ENCODE results near the gene CHRNA1. TPM values are rescaled to one million over a fixed set of nuclear protein-coding genes. Genes with fewer than 3 reads are reported as not detected.

CHRNA1 gene
- total and polyA plus RNA-seq, 2 of the 13 experiments (the other 11 are each of a cell fraction or from before 2014, with no cell fraction given), result not detected

GRCh38 chr2:174791746-174792280 lies 27.5 kb upstream of the CHRNA1 start:
- no peak overlapping the region for H2AFZ ChIP-seq (ENCODE audit: low read length)
- in situ Hi-C loops (cut with HindIII; ENCODE audit: extremely low pct_ligation_motif_present, low pct_unique_long_range_greater_than_20kb) (no loop called here), intact Hi-C loops (cut with micrococcal nuclease; ENCODE audit: unreplicated experiment) (no loop called here)
- no peaks in the 10 kb centered on the region for H3K79me2 ChIP-seq (ENCODE audit: insufficient read depth, low read length)
- no peaks in the 10 kb centered on the region for H3K36me3 ChIP-seq (replicated peaks in 1 of 2; ENCODE audit: control insufficient read depth in 1 of 2, insufficient read depth in 2 of 2, low read length in 2 of 2)
- H3K27ac ChIP-seq (ENCODE audit: extremely low read length, insufficient read depth, low read length), result no peak overlapping the region
- no peak overlapping the region for H3K4me2 ChIP-seq (ENCODE audit: low read depth, low read length)
- no peak overlapping the region for H3K4me3 ChIP-seq (replicated peaks in 1 of 3; ENCODE audit: insufficient read depth in 1 of 3, low read depth in 2 of 3, low read length in 3 of 3)
- ChIA-PET CTCF (ENCODE audit: low intra/inter-chr PET ratio, low total read pairs) (no interaction called here), POLR2A (no interaction called here)
- DNase-seq (ENCODE audit: low spot score), result no peak
- WGBS (ENCODE audit: low lambda C conversion rate), result 21% methylated on average over 7 of the region's 7 CpGs
- H3K9me3 ChIP-seq (ENCODE audit: low read length), result no peaks in the 10 kb centered on the region
- H3K4me1 ChIP-seq (ENCODE audit: insufficient read depth, low read length), result no peaks in the 10 kb centered on the region
- H3K27me3 ChIP-seq (ENCODE audit: control insufficient read depth in 1 of 2, insufficient read depth in 2 of 2, low read length in 2 of 2), result peaks cover 3 to 37% of the 10 kb centered on the region in 2 experiments; a peak in 3 of 5 replicates
- TF ChIP-seq, protein P1, sequence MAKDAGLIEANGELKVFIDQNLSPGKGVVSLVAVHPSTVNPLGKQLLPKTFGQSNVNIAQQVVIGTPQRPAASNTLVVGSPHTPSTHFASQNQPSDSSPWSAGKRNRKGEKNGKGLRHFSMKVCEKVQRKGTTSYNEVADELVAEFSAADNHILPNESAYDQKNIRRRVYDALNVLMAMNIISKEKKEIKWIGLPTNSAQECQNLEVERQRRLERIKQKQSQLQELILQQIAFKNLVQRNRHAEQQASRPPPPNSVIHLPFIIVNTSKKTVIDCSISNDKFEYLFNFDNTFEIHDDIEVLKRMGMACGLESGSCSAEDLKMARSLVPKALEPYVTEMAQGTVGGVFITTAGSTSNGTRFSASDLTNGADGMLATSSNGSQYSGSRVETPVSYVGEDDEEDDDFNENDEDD (CRISPR knock-in tag; IDR thresholded peaks at IDR 0.05; ENCODE audit: borderline replicate concordance), result no peak
- TF ChIP-seq RFXANK (CRISPR knock-in tag; IDR thresholded peaks at IDR 0.05), result no peak
- no peak for TF ChIP-seq ZNF451 (CRISPR knock-in tag; IDR thresholded peaks at IDR 0.05)
- no peak for TF ChIP-seq TSC22D2 (CRISPR knock-in tag; IDR thresholded peaks at IDR 0.05; ENCODE audit: borderline replicate concordance)
- TF ChIP-seq ZNF556 (CRISPR knock-in tag; IDR thresholded peaks at IDR 0.05; ENCODE audit: borderline replicate concordance), result no peak
- no peak for TF ChIP-seq ZMYM2 (CRISPR knock-in tag; IDR thresholded peaks at IDR 0.05)
- no peak for TF ChIP-seq ZNF768 (CRISPR knock-in tag; IDR thresholded peaks at IDR 0.05)
- no peak for TF ChIP-seq HOXA7 (CRISPR knock-in tag; IDR thresholded peaks at IDR 0.05)
- no peak for TF ChIP-seq SKIL (CRISPR knock-in tag; IDR thresholded peaks at IDR 0.05; ENCODE audit: borderline replicate concordance)
- TF ChIP-seq RAD21 (CRISPR knock-in tag; IDR thresholded peaks at IDR 0.05), result no peak
- TF ChIP-seq THAP11 (CRISPR knock-in tag; IDR thresholded peaks at IDR 0.05), result no peak
- TF ChIP-seq NPAS2 (CRISPR knock-in tag; IDR thresholded peaks at IDR 0.05; ENCODE audit: borderline replicate concordance), result no peak
- TF ChIP-seq ARID2 (CRISPR knock-in tag; IDR thresholded peaks at IDR 0.05; ENCODE audit: borderline replicate concordance), result no peak
- TF ChIP-seq, protein P2, sequence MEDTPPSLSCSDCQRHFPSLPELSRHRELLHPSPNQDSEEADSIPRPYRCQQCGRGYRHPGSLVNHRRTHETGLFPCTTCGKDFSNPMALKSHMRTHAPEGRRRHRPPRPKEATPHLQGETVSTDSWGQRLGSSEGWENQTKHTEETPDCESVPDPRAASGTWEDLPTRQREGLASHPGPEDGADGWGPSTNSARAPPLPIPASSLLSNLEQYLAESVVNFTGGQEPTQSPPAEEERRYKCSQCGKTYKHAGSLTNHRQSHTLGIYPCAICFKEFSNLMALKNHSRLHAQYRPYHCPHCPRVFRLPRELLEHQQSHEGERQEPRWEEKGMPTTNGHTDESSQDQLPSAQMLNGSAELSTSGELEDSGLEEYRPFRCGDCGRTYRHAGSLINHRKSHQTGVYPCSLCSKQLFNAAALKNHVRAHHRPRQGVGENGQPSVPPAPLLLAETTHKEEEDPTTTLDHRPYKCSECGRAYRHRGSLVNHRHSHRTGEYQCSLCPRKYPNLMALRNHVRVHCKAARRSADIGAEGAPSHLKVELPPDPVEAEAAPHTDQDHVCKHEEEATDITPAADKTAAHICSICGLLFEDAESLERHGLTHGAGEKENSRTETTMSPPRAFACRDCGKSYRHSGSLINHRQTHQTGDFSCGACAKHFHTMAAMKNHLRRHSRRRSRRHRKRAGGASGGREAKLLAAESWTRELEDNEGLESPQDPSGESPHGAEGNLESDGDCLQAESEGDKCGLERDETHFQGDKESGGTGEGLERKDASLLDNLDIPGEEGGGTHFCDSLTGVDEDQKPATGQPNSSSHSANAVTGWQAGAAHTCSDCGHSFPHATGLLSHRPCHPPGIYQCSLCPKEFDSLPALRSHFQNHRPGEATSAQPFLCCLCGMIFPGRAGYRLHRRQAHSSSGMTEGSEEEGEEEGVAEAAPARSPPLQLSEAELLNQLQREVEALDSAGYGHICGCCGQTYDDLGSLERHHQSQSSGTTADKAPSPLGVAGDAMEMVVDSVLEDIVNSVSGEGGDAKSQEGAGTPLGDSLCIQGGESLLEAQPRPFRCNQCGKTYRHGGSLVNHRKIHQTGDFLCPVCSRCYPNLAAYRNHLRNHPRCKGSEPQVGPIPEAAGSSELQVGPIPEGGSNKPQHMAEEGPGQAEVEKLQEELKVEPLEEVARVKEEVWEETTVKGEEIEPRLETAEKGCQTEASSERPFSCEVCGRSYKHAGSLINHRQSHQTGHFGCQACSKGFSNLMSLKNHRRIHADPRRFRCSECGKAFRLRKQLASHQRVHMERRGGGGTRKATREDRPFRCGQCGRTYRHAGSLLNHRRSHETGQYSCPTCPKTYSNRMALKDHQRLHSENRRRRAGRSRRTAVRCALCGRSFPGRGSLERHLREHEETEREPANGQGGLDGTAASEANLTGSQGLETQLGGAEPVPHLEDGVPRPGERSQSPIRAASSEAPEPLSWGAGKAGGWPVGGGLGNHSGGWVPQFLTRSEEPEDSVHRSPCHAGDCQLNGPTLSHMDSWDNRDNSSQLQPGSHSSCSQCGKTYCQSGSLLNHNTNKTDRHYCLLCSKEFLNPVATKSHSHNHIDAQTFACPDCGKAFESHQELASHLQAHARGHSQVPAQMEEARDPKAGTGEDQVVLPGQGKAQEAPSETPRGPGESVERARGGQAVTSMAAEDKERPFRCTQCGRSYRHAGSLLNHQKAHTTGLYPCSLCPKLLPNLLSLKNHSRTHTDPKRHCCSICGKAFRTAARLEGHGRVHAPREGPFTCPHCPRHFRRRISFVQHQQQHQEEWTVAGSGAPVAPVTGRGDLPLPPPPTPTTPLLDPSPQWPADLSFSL (CRISPR knock-in tag; IDR thresholded peaks at IDR 0.05), result no peak
- no peak for FAIRE-seq
- BruUV-seq (replicated peaks), result no TSS peak
- H3K9ac ChIP-seq (ENCODE audit: insufficient read depth, low read depth, low read length), result no peak overlapping the region
- no peak for ATAC-seq
- no peaks in the 10 kb centered on the region for H4K20me1 ChIP-seq (ENCODE audit: insufficient read depth, low read length)
